ENCODE measurements around the gene AGAP2.

- TF ChIP-seq CTCF (IDR thresholded peaks at IDR 0.05; ENCODE audit: insufficient read depth, low read length) = no peak
- no peak for TF ChIP-seq POLR2AphosphoS5 (IDR thresholded peaks at IDR 0.05; ENCODE audit: low read depth)
- no peak for TF ChIP-seq REST (IDR thresholded peaks at IDR 0.05; ENCODE audit: insufficient replicate concordance, low read depth)
- TF ChIP-seq GABPA (IDR thresholded peaks at IDR 0.05; ENCODE audit: low read depth) = no peak
- no peak for TF ChIP-seq SPI1 (IDR thresholded peaks at IDR 0.05; ENCODE audit: borderline replicate concordance, low read depth)
These were observed 32.8 kb upstream of the AGAP2 start for GRCh38 chr12:57771236-57771872.

Measured in HL-60 (cell line).